HG02642 (cell line): ENCODE data around the gene COL26A1.
A peak's percentile ranks its signal among the peaks of the same experiment; 100 is the strongest.
"Not testable (repeated sequence)": the region's sequence is repeated elsewhere in the genome, so short reads cannot be mapped to it uniquely, and the experiment has no call there.

ENCODE experiments used
- ATAC-seq: cut with Tn5 transposase; IDR thresholded peaks from one replicate; pipeline ENCODE4 v1.9.1; 2021; ENCODE audit warnings: mild to moderate bottlenecking; ENCODE audit not compliant: unreplicated experiment, poor library complexity

The COL26A1 gene

DNA sequence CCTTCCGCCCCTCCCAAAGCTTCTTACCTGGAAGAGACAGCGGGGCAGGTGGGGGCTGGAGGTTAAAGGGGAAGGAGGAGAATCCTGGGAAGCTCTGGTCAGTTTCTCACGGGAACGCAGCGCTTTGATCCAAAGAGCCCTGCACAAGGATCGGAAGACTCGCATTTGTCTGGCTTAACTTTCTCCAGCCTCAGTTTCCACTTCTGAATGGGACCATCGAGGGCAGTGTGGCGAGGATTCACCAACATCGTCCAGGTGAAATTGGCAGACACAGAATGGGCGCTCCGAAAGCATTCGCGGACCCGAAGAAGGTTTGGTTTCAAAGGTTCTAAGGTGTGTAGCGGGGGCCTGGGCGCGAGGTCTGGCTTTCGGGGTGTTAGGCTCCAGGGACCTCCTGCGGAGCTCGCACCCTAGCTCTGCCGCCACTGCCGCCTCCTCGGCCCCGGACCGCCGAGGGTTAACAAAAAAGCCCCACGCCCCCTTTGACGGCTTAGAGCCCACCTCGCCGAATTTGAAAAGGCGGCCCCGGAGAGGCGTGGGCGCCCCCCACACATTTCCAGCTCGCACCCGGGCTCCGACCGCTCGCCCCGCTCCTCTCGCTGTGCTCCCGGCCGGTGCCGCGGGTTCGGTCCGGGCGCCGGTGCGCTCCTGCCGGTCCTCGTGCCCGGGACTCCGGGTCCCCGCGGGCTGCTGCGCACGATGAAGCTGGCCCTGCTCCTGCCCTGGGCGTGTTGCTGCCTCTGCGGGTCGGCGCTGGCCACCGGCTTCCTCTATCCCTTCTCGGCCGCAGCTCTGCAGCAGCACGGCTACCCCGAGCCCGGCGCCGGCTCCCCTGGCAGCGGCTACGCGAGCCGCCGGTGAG is at the start of gene COL26A1:
Gene COL26A1, plus strand, starts transcription at position 542 of the 862 bp plus-strand sequence. Its CDS starts 158 bp downstream, at position 700.
- ATAC-seq = no peak

DNA sequence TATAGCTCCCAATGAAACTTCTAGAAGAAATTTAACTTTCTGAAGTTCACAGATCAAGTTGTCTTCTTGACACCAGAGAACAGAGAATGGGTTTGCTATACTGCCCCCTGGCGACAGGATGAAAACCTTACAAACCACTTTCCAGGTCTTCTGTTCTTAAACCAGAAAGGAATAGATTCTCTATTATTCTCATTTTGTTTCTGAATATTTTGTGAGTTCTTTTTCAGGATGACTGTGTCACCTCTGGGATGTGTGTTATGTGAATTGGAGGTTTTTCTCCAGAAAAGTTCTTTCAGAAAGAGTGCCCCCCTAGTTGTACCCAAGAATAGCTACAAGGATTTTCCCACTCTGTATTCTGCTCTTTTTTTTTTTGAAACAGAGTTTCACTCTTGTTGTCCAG is 47.3 kb upstream of the COL26A1 start:
- no peak for ATAC-seq

DNA sequence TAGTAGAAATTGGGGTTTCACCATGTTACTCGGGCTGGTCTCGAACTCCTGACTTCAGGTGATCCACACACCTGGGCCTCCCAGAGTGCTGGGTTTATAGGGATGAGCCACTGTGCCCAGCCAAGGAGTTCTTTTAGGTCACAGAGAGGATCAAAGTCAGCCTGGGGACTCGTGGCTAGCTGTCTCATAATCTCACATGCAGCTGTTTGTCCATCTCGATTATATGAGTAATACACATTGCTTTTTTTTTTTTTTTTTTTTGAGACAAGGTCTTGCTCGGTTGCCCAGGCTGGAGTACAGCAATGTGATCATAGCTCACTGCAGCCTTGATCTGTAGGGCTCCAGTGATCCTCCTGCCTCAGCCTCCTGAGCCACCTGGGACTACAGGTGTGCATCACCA is 43.3 kb upstream of the COL26A1 start:
- ATAC-seq = no peak

DNA sequence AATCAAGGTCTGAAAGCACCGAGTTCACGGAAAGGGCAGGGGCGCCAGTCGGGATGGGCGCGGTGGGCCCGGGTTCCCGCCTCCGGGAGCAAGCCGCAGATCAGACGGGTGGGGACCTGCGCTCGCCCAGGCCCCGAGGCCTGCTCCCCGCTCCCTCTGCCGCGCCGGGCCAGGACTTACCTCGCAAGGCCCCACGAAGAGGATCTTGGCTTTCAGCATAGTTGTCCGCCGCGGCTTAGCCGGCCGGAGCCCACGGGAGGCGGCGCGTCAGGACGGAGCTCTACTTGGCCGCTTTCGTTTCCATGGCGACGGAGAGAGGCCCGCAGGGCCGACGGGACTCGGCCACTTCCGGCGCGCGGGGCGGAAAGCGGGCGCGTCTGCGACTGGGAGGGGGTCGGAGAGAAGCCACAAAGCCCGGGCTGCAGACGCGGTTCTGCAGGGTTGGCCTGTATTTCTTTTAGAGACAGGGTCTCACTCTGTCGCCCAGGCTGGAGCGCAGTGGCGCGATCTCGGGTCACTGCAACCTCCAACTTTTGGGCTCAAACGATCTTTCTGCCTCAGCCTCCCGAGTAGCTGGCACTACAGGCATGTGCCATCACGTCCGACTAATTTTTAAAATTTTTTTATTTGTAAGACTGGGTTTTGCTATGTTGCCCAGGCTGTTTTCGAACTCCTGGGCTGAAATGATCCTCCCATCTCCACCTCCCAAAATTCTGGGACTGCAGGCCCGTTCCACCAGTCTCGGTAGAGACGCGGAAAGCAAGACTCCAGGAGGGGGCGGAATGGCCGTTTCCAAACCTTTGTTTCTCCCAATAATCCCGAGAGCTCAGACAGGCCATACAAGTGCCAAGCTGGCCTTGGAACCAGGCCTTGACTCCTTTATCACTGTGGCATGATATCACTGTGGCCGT is 40.9 kb upstream of the COL26A1 start, which contains the start of gene IFT22:
Gene IFT22, minus strand, starts transcription at position 322 of the 911 bp plus-strand sequence. Its CDS starts 103 bp downstream, at position 219.
- ATAC-seq = peak; percentile 98

DNA sequence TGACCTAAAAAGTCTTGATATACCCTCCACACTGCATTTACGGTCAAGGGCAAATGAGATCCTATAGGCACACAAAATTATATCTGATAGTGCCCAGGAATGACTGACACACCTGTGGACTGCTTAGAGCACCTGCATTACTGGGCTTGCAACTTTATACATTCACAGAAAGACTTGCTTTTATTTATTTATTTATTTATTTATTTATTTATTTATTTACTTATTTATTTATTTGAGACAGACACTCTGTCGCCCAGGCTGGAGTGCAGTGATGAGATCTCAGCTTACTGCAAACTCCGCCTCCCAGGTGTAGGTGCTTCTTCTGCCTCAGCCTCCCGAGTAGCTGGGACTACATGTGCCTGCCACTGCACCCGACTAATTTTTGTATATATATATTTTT is 34.5 kb upstream of the COL26A1 start:
- no peak for ATAC-seq

DNA sequence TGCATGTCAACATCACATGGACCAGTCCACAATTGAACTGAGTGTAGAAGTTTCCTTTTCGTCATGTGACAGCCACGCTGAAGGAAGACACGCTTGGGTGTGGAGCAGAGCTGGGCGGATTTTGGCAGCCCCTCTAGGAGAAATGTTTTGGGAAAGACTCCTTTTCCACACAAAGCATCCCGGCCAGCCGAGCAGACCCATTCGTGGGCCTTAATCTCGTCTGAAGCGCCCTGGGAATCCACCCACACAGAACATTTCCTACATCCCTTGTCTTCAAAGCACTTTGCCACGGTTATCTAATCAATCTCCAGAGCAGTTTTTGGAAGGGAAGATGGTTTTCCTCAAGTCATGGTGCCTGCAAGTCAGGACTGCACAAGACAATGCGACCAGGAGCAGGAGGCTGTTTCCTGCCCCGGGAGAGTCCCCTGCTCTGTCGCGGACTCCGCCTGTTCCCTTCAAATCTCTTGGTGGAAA is 32.6 kb upstream of the COL26A1 start:
- no peak for ATAC-seq

DNA sequence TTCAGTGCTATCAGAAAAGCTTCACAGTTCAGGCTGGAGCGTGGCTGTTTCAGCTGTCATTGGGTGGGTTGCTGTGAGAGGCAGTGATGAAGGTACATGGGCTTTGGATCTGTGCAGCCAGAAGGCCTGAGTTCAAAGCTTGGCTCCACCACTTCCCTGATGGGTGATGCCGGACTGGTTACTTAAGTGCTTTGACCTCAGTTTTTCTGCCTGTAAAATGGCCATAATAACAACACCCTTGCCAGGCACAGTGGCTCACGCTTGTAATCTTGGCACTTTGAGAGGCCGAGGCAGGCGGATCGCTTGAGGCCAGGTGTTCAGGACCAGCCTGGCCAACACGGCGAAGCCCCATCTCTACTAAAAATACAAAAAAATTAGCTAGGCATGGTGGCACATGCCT is 30.6 kb upstream of the COL26A1 start:
- ATAC-seq = no peak

DNA sequence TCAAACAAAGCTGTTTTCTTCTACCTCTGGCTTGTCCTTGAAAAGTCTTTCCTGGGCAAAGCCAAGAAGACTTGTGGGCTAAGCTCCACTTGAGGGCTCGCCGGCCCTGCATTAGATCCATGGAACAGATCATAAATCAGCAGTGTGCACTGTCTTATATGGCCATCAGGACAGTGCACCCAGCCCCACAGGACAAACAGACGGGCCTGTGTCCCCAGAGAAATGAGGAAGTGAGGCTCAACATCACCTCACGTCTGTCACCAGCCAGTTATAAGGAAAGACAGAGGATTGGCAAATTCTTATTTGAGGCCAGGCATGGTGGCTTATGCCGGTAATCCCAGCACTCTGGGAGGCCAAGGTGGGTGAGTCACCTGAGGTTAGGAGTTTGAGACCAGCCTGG is 28.8 kb upstream of the COL26A1 start:
- no peak for ATAC-seq

DNA sequence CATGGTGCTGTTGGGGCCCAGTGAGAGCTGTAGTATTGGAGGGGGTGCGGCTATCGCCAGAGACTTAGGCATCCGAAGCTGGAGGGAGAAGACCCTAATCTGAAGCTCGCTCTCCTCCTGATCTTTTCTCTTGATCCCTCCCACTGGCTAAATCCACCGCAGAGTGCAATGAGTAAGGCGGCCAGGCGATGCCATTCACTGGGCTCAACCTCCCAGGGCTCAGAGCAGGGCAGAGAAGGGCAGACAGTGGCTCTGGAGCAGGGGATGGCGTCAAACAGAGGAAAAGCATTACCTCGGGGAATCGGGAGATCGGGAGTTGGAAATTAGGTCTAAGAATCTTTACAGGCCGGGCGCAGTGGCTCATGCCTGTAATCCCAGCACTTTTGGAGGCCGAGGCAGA is 22.3 kb upstream of the COL26A1 start:
- no peak for ATAC-seq

DNA sequence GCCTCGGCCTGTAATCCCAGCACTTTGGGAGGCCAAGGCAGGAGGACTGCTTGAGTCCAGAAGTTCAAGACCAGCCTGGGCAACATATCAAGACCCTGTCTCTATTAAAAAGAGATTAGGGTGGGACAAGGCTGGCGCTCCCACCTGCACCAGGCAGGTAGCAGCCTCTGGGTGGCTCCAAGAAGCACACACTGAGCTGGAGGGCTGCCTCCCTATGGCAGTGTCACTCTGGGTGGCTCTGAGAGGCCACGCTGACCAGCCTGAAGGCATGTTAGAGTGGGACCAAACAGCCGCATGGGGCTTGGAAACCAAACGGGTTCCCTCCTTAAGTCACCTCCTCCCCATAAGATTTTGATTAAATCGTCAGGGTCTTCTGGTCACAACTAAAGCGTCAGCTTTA is 19.8 kb upstream of the COL26A1 start:
- no peak for ATAC-seq

DNA sequence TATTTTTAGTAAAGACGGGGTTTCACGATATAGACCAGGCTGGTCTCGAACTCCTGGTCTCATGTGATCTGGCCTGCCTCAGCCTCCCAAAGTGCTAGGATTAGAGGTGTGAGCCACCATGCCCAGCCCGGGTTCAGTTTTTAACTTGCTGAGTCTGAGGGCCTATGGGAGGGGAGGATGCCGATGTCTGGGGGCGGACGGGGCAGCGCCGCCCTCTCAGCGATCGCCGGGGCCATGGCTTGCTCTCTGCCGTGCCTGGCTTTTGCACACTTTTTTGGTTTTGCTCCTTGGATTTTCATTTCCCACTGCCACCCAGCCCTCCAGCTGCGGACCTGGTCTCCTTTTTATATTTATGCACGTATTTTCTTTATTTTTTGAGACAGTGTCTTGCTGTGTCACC is 15.2 kb upstream of the COL26A1 start:
- ATAC-seq = no peak

DNA sequence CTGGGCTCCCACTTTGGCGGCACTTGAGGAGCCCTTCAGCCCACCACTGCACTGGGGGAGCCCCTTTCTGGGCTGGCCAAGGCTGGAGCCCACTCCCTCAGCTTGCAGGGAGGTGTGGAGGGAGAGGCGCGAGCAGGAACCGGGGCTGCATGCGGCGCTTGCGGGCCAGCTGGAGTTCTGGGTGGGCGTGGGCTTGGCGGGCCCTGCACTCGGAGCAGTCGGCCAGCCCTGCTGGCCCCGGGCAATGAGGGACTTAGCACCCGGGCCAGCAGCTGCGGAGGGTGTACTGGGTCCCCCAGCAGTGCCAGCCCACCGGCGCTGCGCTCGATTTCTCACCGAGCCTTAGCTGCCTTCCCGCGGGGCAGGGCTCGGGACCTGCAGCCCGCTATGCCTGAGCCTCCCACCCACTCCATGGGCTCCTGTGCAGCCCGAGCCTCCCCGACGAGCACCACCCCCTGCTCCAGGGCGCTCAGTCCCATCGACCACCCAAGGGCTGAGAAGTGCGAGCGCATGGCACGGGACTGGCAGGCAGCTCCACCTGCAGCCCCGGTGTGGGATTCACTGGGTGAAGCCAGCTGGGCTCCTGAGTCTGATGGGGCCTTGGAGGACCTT is 14.1 kb upstream of the COL26A1 start:
- not testable (repeated sequence) for ATAC-seq

DNA sequence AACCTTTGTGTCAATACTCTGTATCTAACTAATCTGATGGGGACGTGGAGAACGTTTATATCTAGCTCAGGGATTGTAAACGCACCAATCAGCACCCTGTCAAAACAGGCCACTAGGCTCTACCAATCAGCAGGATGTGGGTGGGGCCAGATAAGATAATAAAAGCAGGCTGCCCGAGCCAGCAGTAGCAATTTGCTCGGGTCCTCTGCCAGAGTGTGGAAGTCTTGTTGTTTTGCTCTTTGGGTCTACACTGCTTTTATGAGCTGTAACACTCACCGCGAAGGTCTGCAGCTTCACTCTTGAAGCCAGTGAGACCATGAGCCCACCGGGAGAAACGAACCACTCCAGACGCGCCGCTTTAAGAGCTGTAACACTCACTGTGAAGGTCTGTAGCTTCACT is 13.4 kb upstream of the COL26A1 start:
- ATAC-seq = not testable (repeated sequence)

DNA sequence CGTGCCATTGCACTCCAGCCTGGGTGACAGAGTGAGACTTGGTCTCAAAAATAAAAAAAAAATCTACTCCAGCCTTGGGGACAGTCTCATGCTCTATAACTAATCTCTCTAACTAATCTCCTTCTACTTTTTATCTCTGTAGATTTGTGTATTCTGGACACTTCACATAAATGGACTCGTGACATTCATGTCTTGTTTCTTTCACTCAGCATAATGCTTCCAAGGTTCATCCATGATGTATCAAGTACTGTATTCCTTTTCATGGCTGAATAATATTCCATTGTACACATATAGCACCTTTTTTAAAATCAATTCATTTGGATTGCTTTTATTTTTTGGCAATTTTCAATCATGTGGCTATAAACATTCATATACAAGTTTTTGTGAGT is 9.8 kb upstream of the COL26A1 start:
- ATAC-seq = no peak

DNA sequence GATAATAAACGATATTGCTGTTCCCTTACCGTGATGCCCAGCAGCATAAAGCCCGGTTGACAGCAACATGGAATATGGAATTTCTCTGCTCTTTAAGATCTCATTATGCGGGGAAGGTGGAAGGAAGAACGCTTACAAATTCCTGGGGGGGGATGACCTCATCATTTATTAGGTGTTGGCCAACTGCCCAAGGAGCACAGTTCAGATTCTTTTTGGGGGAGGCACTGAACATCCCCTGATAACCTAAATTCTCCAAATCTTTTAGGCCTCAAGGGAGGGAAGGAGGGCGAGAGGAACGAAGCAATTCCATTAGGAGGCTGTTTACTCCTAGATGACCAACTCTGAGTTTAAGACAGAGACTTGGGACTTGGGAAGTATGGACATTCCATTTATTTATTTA is 5.2 kb upstream of the COL26A1 start:
- no peak for ATAC-seq

DNA sequence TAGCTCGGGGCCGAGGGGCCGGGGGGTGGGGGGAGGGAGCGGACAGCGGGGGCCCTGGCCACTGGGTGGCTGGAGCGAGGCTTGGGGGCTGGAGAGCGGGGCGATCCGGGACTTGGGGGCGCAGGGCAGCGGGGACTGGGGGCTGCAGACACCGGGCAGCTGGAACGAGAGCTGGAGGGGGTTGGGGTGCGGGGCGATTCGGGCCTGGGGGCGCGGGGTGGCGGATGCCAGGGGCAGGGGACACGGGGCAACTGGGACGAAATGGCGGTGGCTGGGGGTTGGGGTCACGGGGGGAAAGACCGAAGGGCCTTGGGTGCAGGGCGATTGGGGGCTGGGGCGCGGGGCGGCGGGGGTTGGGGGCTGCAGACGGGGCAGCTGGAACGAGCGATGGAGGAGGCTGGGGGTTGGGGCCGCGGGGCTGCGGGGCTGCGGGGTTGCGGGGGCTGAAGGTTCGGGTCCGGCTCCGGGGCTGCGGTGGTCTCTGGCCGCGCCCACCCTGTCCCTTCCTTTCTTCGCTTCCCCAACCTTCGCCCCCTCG is 590 bp downstream of the COL26A1 start:
- no peak for ATAC-seq

DNA sequence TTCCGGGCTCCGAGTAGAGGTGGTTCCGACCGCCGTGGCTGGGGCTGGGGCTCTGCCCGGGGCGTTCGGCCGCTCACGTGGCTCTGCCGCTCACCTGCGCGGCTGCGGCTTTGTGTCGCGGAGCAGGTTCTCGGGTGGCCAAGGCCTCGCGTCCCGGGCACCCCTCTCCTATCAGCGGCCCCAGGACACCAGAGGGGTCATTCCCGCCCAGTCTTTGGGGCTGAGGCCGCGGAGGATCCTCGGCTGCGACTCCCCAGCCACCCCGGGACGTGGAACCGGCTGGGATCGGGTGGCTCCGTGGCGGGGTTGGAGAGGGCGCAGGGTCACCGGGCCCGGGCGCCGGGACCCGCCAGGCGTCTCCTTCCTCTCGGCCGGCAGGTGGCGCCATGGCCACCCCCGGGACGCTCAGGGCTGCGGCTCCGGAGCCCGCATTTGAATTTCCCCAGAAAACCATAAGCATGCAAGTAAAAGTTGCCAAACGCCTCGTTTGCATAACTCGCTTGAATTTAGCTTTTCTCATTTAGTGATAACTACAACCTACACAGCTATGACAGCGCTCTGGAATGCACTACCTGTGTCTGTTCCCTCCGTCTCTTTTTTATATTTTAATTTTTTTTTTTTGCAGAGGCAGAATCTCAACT is 1.2 kb downstream of the COL26A1 start:
- ATAC-seq = peak; percentile 76

DNA sequence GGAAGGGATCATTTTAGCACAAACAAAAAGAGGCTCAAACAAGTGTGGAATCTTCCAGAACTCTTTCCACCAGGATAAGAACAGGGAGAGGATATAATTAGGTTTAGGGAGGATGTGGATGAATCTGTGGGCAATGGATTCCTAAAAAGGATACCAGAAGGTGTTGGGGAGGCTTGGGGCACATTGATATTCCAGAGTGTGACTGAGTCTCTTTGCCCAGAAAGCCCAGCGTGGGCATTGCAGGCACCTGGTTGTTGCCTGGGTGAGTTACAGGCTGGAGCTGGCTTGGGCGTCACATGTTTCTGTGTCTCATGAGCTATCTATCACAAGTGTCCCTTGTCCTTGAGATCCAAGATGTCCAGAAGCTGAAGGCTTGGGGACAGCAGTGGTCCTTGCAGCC is 3.3 kb downstream of the COL26A1 start:
- no peak for ATAC-seq

DNA sequence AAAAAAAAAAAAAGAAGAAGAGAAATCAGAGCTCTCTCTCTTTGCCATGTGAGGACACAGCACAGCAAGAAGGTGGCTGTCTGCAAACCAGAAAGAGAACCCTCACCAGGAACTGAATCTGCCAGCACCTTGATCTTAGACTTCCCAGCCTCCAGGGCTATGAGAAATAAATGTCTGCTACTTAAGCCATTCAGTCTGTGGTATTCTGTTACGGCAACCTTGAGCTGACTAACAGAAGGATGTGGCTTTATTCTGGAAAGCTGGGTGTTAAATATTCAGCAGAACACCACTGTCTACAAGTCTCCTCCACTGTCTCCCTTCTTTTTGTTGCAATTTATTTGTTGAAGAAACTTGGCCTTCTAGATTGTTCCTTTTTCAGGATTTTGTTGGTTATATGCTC is 5.0 kb downstream of the COL26A1 start:
- no peak for ATAC-seq
